NCI-H1105 (cell line): ENCODE data around the gene SLC16A10.
A peak's percentile ranks its signal among the peaks of the same experiment; 100 is the strongest.
"Not testable (repeated sequence)": the region's sequence is repeated elsewhere in the genome, so short reads cannot be mapped to it uniquely, and the experiment has no call there.

ENCODE experiments used
- DNase-seq: peaks from one replicate; lab custom pipeline; 2025; lab: John Stamatoyannopoulos, UW

The SLC16A10 gene

GRCh38 chr6:111134236-111134869, 47.0 kb downstream of the SLC16A10 start:
- DNase-seq, result not testable (repeated sequence)

GRCh38 chr6:111137489-111138093, 50.3 kb downstream of the SLC16A10 start:
- not testable (repeated sequence) for DNase-seq

GRCh38 chr6:111147440-111147839, 60.1 kb downstream of the SLC16A10 start:
- no peak for DNase-seq

GRCh38 chr6:111148110-111148509, 60.8 kb downstream of the SLC16A10 start:
- no peak for DNase-seq

GRCh38 chr6:111150577-111150976, 63.3 kb downstream of the SLC16A10 start:
- peak; percentile 53 for DNase-seq

DNA sequence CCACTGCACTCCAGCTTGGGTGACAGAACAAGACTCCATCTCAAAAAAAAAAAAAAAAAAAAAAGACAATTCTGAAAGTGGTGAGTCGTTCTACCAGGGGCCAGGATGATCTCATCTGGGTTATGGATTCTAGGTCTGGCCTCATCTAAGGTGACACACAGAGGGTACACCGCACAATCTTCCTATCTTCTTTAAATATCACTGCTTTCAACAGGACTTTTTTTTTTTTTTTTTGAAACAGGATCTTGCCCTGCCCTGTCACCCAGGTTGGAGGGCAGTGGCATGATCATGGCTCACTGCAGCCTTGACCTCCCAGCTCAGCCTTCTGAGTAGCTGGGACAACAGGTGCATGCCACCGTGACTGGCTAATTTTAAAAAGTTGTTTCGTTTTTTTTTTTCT, 67.7 kb downstream of the SLC16A10 start:
- DNase-seq, result no peak

- DNase-seq, result no peak
Measured at GRCh38 chr6:111157412-111157811, 70.1 kb downstream of the SLC16A10 start.

DNA sequence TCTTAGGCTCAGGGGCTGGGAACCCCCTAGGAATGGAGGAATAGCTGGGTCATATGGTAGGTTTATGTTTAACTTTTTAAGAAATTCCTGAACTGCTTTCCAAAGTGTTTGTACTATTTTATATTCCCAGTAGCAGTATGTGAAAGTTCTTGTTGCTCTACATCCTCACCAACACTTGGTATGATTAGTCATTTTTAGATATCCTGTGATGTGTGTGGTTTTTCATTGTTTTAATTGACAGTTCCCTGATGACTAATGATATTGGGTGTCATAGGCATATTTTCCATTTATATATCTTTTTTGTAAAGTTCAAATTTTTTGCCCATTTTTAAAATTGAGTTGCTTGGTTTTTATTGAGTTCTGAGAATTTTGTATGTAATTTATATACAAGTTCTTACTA, 72.3 kb downstream of the SLC16A10 start:
- DNase-seq, result no peak

GRCh38 chr6:111161650-111162049, 74.3 kb downstream of the SLC16A10 start:
- no peak for DNase-seq

- DNase-seq, result no peak
Measured at GRCh38 chr6:111162504-111162903, 75.2 kb downstream of the SLC16A10 start.

DNA sequence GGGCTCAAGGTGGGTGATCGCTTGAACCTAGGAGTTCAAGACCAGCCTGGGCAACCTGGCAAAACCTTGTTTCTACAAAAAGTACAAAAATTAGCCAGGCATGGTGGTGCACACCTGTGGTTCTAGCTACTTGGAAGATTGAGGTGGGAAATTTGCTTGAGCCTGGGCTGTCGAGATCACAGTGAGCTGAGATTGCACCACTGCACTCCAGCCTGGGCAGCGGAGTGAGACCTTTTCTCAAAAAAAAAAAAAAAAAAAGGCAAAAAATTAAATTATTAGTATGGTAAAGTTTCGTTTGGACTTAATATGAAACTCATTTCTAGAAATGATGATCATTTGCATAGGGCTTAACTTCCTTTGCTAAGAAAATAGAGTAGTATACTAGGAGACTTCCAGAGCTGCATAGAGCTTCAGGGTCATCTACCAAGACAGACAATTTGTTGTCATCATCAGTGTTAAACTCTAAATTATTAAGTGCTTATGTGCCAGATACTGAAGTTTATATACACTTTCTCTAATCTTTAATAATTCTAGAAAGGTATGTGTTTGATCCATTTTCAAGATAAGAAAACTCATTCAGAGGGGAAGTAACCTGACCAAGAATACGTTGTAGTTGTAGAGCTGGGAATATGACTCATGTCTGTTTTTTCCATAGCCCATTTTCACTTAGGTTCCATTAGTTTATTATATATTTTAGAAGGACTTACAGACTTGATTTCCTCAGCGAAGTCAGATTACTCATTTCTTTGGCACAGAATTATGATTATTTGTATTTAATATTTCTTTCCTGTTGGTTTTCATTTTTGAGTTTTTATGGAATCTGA, 84.5 kb downstream of the SLC16A10 start:
- no peak for DNase-seq

DNA sequence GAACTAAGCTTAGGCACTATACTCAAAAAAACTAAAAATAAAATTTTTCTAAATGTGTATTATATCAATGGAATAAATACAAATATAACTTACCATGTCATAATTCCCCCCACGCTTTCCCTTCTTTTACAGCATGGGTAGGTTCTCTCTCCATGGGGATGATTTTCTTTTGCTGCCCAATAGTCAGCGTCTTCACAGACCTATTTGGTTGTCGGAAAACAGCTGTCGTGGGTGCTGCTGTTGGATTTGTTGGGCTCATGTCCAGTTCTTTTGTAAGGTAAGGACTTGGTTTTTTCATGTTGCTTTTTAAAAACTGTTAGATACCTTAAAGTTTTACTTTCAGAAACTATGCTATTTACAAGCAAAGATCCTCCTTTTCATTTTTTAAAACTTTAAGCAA, 85.3 kb downstream of the SLC16A10 start:
- no peak for DNase-seq

- no peak for DNase-seq
Measured at GRCh38 chr6:111173341-111173740, 86.0 kb downstream of the SLC16A10 start.

- no peak for DNase-seq
Measured at GRCh38 chr6:111173946-111174345, 86.6 kb downstream of the SLC16A10 start.

- no peak for DNase-seq
Measured at GRCh38 chr6:111175109-111175508, 87.8 kb downstream of the SLC16A10 start.

DNA sequence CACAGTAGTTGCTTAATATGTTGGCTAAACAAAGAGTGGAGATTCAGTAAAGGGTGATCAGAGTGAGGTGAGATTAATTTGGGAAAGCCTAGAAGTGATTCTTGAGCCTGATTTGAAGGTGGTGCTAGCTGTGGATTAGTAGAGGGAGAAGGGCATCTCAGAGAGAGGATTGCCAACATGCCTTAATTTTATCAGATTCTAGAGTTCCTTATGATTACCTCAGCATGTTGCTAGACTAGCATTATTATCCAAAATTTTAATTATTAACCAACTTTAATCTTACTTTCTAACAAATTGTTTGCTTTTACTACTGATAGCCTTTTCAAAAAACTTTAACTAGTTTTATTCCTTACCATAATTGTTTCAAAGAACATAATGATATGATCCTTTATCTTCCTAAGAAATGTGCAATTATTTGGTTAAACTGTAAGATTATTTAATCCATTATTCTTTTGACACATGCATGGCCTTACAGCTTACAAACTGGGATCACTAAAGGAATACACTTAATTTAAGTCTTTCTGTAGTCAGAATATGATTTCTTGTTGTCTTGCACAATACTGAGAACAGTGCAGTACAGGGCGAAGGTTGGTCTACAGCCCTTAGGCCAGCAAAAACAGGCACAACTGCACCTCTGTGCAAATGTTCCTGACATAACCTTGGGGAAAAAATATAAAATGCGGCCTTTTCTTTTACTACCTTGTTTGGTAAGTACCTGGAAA, 88.9 kb downstream of the SLC16A10 start:
- no peak for DNase-seq

DNA sequence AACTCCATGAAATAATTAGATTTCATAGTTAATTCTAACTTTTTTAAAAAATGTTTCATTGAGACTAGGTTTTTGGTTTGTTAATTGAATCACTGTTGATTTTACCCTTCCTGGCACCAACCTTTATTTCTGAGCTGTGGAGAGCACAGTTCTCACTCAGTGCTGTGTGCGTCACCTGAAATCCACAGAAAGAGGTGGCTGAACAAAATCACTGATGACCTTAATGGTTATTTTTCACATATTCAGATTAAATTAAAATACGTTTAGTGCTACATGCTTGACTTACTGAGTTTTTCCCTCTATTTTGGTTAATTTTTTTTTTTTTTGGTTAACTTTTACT, 89.4 kb downstream of the SLC16A10 start:
- DNase-seq, result no peak

DNA sequence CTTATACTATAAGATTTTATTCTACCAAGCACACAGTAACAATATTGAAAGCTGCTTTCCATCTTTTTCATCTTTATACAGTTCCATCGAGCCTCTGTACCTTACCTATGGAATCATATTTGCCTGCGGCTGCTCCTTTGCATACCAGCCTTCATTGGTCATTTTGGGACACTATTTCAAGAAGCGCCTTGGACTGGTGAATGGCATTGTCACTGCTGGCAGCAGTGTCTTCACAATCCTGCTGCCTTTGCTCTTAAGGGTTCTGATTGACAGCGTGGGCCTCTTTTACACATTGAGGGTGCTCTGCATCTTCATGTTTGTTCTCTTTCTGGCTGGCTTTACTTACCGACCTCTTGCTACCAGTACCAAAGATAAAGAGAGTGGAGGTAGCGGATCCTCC, 89.8 kb downstream of the SLC16A10 start:
- no peak for DNase-seq

DNA sequence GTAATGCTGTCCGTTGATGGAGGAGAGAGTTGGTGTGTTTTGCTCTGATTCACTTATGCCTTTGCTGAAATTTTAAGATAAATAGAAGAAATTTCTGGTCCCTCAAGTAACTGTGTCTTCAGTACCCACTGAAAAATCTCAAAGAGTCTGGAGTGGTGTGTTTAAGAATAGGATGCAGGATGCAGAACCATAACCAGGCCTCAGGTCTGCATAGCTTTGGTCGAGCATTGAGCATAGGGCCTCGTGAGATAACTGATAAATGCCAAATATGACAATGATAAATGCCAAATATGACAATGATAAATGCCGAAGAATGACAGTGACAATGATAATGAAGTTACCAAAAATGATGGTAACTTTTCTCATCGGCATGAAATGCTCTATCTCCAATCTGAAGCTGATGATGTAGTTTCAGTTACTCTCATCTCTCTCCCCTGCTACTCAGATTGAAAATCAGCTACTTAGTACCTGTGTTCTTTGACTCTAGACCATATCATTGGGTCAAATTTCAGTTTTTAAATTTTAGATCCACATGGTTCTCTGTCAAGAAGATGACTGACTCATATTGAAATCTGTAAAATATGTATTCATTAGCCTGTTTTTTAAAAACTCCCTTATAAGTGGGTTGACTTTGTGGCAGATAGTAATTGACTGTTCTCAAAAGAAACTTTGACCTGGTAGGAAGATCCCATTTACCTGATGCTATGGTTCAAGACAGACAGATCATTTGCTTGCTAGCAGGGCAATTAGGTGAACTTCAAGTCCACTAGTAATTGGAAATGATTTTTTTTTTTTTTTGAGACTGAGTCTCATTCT, 96.6 kb downstream of the SLC16A10 start:
- DNase-seq, result no peak

DNA sequence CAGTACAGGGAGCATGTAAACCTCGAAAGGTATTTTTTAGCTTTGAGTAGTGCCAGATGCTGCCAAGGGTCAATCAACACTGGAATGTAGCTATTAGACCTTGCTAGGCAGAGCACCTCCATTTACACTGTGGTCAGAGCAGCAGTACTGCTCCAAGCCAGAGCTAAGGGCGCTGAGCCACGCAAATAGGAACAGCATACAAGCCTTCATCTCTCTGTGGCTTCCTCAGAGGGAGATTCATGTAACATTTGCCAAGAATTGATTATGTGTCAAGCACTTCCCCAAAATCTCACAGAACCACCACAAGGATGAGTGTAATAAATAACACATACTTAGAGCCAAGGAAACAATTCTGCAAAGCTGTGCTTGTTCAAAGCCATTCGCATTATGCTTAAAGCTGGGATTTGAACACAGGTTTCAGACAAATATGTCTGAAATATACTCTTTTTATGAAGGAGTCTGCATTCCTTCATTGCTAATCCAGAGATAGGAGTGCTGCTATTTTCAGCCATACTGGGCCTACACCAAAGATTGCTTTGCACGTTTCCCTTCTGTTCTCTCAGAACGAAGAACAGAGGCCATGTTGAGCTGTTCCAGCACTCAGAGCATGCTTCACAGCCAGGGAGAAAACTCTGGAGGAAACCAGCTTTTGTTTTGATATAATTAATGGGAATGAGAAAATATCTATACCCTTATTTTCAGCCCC, 97.7 kb downstream of the SLC16A10 start:
- DNase-seq, result no peak

- DNase-seq, result no peak
Measured at GRCh38 chr6:111185954-111186353, 98.7 kb downstream of the SLC16A10 start.
